ENCODE data around the gene OR56A5.

The OR56A5 gene

DNA sequence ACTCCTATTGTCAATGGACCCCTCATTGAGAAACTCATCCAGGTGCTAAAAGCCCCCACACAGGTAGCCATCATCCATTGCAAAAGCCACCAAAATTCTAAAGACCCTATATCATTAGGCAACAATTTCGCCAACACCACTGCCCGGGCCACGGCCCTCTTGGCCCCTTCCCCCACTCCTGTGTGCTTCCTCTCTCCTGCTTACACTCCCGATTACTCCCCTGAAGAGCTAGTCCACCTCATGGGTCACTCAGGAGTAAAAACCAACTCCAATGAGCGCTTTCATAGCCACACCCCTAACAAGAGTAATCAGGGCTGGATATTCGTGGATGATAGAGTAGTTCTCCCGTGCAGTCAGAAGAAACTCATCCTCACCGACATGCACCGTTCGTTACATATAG is 35.2 kb downstream of the OR56A5 start:
- DNase-seq (ENCODE audit: low spot score) = no peak
- TF ChIP-seq, protein P1, sequence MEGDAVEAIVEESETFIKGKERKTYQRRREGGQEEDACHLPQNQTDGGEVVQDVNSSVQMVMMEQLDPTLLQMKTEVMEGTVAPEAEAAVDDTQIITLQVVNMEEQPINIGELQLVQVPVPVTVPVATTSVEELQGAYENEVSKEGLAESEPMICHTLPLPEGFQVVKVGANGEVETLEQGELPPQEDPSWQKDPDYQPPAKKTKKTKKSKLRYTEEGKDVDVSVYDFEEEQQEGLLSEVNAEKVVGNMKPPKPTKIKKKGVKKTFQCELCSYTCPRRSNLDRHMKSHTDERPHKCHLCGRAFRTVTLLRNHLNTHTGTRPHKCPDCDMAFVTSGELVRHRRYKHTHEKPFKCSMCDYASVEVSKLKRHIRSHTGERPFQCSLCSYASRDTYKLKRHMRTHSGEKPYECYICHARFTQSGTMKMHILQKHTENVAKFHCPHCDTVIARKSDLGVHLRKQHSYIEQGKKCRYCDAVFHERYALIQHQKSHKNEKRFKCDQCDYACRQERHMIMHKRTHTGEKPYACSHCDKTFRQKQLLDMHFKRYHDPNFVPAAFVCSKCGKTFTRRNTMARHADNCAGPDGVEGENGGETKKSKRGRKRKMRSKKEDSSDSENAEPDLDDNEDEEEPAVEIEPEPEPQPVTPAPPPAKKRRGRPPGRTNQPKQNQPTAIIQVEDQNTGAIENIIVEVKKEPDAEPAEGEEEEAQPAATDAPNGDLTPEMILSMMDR (IDR thresholded peaks at IDR 0.05; ENCODE audit: extremely low read depth, missing control alignments) = no peak

DNA sequence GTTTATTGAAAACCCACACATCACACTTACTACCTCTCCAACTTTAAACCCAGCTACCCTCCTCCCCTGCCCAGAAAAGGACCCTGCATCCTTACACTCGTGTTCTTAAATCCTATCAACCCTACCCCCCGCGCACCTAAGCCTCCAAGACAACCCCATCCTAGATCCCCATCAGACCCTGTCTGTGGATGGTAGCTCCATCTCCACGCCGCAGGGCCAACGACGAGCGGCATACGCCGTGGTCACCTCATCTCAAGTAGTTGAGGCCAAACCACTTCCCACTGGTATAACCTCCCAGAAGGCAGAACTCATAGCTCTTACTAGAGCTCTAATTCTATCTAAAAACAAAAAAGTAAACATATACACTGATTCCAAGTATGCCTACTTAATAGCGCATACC is 35.6 kb downstream of the OR56A5 start:
- no peak for DNase-seq (ENCODE audit: low spot score)
- TF ChIP-seq, protein P1 (IDR thresholded peaks at IDR 0.05; ENCODE audit: extremely low read depth, missing control alignments) = no peak

DNA sequence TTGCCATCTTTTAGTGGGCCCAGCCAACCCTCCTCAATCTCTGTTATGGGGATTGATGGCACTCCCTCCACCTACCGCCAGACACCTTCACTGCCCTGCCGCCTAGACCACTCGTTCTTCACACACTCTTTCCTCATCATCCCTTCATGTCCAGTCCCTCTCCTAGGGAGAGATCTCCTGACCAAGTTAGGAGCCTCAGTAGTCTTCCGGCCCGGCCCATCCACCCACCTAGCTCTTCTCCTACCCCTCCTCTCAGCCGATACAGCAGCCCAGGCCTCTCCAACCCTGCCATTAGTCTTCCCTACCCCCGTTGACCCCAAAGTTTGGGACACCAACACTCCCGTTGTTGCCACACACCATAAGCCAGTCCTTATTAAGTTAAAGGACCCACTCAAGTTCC is 37.2 kb downstream of the OR56A5 start:
- no peak for DNase-seq (ENCODE audit: low spot score)
- TF ChIP-seq, protein P1 (IDR thresholded peaks at IDR 0.05; ENCODE audit: extremely low read depth, missing control alignments) = no peak

DNA sequence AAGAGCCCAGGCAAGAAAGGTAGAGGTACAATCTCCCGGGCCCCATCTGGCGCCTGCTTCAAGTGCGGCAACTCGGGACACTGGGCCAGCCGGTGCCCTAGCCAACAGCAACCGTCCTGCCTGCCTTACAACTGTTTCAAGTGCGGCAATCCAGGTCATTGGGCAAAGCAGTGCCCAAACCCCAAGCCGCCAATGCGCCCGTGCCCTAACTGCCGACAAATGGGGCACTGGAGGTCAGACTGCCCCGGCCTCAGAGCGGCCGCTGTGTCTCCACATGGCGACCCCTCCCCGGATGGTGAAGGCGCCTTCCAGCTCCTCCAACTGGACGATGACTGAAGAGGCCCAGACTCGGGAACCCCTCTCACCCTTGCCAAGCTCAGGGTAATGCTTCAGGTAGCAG is 37.7 kb downstream of the OR56A5 start:
- no peak for DNase-seq (ENCODE audit: low spot score)
- TF ChIP-seq, protein P1 (IDR thresholded peaks at IDR 0.05; ENCODE audit: extremely low read depth, missing control alignments) = no peak

DNA sequence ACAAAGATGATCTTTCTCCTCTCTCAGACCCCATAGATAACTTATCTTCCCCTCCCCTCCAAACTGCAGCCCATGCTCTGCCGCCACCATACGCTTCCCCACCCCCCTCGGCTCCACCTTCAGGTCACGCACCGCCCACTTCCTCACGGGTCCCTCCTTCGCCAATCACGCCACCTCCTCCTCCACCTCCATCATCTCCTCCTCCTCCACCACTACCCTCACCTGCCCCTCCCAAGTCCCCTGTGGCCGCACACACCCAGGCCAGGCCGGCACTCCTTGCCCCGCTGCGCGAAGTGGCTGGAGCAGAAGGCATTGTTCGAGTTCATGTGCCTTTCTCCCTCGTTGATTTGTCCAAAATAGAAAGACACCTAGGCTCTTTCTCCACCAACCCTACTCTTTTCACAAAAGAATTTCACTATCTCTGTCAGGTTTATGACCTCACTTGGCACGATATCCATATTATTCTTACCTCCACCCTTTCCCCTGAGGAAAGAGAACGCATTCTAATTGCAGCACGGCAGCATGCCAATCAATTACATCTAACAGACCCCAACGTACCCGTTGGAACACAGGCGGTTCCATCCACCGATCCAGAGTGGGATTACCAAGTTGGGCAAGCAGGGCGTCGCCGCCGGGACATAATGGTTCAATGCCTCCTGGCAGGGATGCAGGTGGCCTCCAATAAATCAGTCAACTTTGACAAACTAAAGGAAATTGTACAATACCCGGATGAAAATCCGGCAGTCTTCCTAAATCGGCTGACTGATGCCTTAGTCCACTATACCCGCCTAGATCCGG is 38.5 kb downstream of the OR56A5 start:
- DNase-seq (ENCODE audit: low spot score) = no peak
- TF ChIP-seq, protein P1 (IDR thresholded peaks at IDR 0.05; ENCODE audit: extremely low read depth, missing control alignments) = no peak

DNA sequence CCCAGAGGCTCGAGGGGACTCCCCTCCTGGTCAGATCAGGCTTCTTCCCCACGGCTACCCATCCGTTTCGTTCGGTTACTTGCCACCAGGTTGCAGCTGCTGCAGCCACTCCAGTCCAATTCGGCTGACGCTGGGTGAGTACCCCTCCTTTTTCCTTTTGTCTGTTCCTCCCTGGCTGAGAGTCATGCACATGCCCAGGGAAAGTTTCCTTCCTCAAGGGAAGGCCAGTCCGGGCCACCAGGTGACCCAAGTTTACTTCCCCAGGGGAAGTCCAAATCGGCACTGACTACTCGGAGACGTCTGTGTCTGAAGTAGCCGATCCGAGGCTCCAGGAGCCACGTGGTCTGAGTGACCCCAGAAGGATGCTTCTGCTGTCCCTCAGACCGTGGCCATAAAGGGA is 39.5 kb downstream of the OR56A5 start:
- TF ChIP-seq, protein P1 (IDR thresholded peaks at IDR 0.05; ENCODE audit: extremely low read depth, missing control alignments) = no peak
- no peak for DNase-seq (ENCODE audit: low spot score)

DNA sequence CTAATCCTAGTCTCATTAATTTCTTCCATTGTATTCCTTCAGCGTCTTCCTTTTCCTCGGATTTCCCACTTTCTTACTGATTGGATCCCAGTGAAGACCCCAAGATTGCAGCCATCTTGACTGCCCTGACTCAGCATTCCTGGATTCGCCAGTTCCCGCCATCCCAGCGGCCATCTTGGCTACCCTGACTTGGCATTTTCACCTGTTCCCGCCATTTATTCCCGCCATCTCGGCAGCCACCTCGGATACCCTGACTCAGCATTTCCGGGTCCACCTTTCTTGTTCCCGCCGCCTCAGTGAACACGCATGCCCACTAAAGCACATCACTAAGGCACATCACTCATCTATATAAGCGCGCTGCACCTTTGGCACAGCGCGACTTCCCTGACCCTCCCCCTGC is 40.0 kb downstream of the OR56A5 start:
- DNase-seq (ENCODE audit: low spot score) = no peak
- TF ChIP-seq, protein P1 (IDR thresholded peaks at IDR 0.05; ENCODE audit: extremely low read depth, missing control alignments) = no peak

All from GM20000 (cell line).